CD14-positive monocyte (primary cell): ENCODE data around the gene XRCC4. TPM values are rescaled to one million over a fixed set of nuclear protein-coding genes. Genes with fewer than 3 reads are reported as not detected.
"Not testable (repeated sequence)": the region's sequence is repeated elsewhere in the genome, so short reads cannot be mapped to it uniquely, and the experiment has no call there.

Source experiments
- DNase-seq, 3 donors: peaks; one replicate each; pipeline ENCODE4 v3.0.0-alpha.2; 2011 to 2022
- H2AFZ ChIP-seq: 2 replicates; pipeline ENCODE4 v1.6.0; 2012; ENCODE audit warnings: mild to moderate bottlenecking, low read depth, low read length, inconsistent platforms; ENCODE audit not compliant: insufficient read depth, poor library complexity, severe bottlenecking
- H3K27ac ChIP-seq, 2 donors: 1 replicate in 1 of 2; 2 replicates in 1 of 2; pipeline ENCODE4 v1.5.1; 2012 to 2013; ENCODE audit warnings: low read length in 2 of 2, control low read depth in 1 of 2, inconsistent platforms in 1 of 2, low read depth in 1 of 2, mild to moderate bottlenecking in 1 of 2
- H3K27me3 ChIP-seq, 2 donors: one replicate each; pipeline versions ENCODE4 v1.6.0 to v1.6.1; 2011 to 2013; ENCODE audit warnings: low read length in 2 of 2; ENCODE audit not compliant: control insufficient read depth in 2 of 2, insufficient read depth in 2 of 2
- H3K36me3 ChIP-seq, 2 donors: replicated peaks in 1 of 2; 1 replicate in 1 of 2; 2 replicates in 1 of 2; pipeline versions ENCODE4 v1.5.1 to v1.6.1; 2012 to 2013; ENCODE audit warnings: low read length in 2 of 2, control low read depth in 1 of 2, inconsistent platforms in 1 of 2, mild to moderate bottlenecking in 1 of 2; ENCODE audit not compliant: insufficient read depth in 2 of 2, control insufficient read depth in 1 of 2
- H3K4me1 ChIP-seq, 2 donors: 1 replicate in 1 of 2; 2 replicates in 1 of 2; pipeline versions ENCODE4 v1.5.1 to v1.6.1; 2012 to 2013; ENCODE audit warnings: low read length in 2 of 2, control low read depth in 1 of 2, inconsistent platforms in 1 of 2, mild to moderate bottlenecking in 1 of 2, moderate library complexity in 1 of 2; ENCODE audit not compliant: insufficient read depth in 2 of 2, control insufficient read depth in 1 of 2
- H3K4me2 ChIP-seq: replicated peaks from 2 replicates; pipeline ENCODE3; 2012; ENCODE audit warnings: low read length, moderate library complexity, mild to moderate bottlenecking; ENCODE audit not compliant: poor library complexity, severe bottlenecking; ENCODE audit errors: extremely low read depth
- H3K4me3 ChIP-seq, 3 experiments: fragments of 200-600 bp in 1 of 3; sonication (generic) in 1 of 3; replicated peaks in 1 of 3; 1 replicate in 2 of 3; 2 replicates in 1 of 3; pipeline ENCODE4 v1.5.1; 2011 to 2013; ENCODE audit warnings: low read length in 3 of 3, mild to moderate bottlenecking in 3 of 3, control low read depth in 2 of 3, low read depth in 2 of 3, inconsistent platforms in 1 of 3, moderate library complexity in 1 of 3
- H3K79me2 ChIP-seq: 2 replicates; pipeline ENCODE4 v1.6.0; 2012; ENCODE audit warnings: mild to moderate bottlenecking, control low read depth, inconsistent platforms, low read length, moderate library complexity; ENCODE audit not compliant: insufficient read depth
- H3K9ac ChIP-seq: 2 replicates; pipeline ENCODE4 v1.6.0; 2017; ENCODE audit warnings: low read length, mild to moderate bottlenecking; ENCODE audit not compliant: insufficient read depth, poor library complexity, severe bottlenecking
- H3K9me3 ChIP-seq, 2 donors: replicated peaks in 1 of 2; 1 replicate in 1 of 2; 2 replicates in 1 of 2; pipeline versions ENCODE4 v1.5.1 to v1.6.1; 2012 to 2013; ENCODE audit warnings: low read length in 2 of 2, control low read depth in 1 of 2; ENCODE audit not compliant: control insufficient read depth in 1 of 2, insufficient read depth in 1 of 2
- H4K20me1 ChIP-seq: 2 replicates; pipeline ENCODE4 v1.6.0; 2012; ENCODE audit warnings: mild to moderate bottlenecking, low read length, control low read depth, moderate library complexity; ENCODE audit not compliant: insufficient read depth
- H3K27ac Mint-ChIP-seq, 7 donors: one replicate each; pipeline ENCODE4 v1.8.0; 2020; ENCODE audit warnings: mild to moderate bottlenecking in 7 of 7, mixed read lengths in 7 of 7, moderate library complexity in 6 of 7, inconsistent platforms in 2 of 7
- H3K27me3 Mint-ChIP-seq, 3 donors: one replicate each; pipeline ENCODE4 v1.8.0; 2021 to 2022; ENCODE audit warnings: low read depth in 3 of 3, mild to moderate bottlenecking in 3 of 3, mixed read lengths in 3 of 3, moderate library complexity in 3 of 3, inconsistent platforms in 1 of 3
- H3K36me3 Mint-ChIP-seq, 2 donors: one replicate each; pipeline ENCODE4 v1.8.0; 2020; ENCODE audit warnings: mixed read lengths in 2 of 2, inconsistent platforms in 1 of 2, mild to moderate bottlenecking in 1 of 2
- H3K4me1 Mint-ChIP-seq: one replicate; pipeline ENCODE4 v1.8.0; 2020; ENCODE audit warnings: mild to moderate bottlenecking, mixed read lengths
- H3K4me3 Mint-ChIP-seq, 2 donors: one replicate each; pipeline ENCODE4 v1.8.0; 2020; ENCODE audit warnings: mild to moderate bottlenecking in 2 of 2, mixed read lengths in 2 of 2, moderate library complexity in 1 of 2
- H3K9me3 Mint-ChIP-seq, 7 donors: one replicate each; pipeline ENCODE4 v1.8.0; 2020 to 2022; ENCODE audit warnings: mixed read lengths in 7 of 7, mild to moderate bottlenecking in 6 of 7, moderate library complexity in 6 of 7, inconsistent platforms in 2 of 7
- CTCF ChIP-seq: fragments of 200-600 bp; IDR thresholded peaks from one replicate; pipeline ENCODE4 v1.8.0; 2022; ENCODE audit warnings: antibody characterized with exemption, mild to moderate bottlenecking
- WGBS: methylation state at CpG from one replicate; pipeline ENCODE4 v1.1.5; 2013; ENCODE audit warnings: missing lambda C conversion rate; ENCODE audit not compliant: insufficient coverage; 5-methylcytosine and 5-hydroxymethylcytosine counted together
- intact Hi-C, 2 donors: fragments of 100-400 bp; cut with micrococcal nuclease; formaldehyde crosslinking; loops; one replicate each; pipeline versions ENCODE4 v1.15.0 to v1.15.1; 2023
- polyA plus RNA-seq, 3 donors: library from polyadenylated mRNA; depleted of rRNA in 1 of 3; unstranded in 2 of 3; stranded (reverse) in 1 of 3; fragments of 300-500 nt in 2 of 3; fragments of >200 nt in 1 of 3; fragmentation: Illumina TruSeq in 2 of 3; gene quantifications; 1 replicate in 2 of 3; 2 replicates in 1 of 3; pipeline ENCODE4 v1.2.3, GENCODE V29; 2012 to 2021

XRCC4 gene
- polyA plus RNA-seq, 3 donors, result 4.0 to 21.8 (median 16.3) TPM

GRCh38 chr5:83255268-83255667, 177.9 kb downstream of the XRCC4 start:
- intact Hi-C loops, result no loop called here
- no CpG with 5 or more reads among the region's 1 CpG for WGBS
- no peak for TF ChIP-seq CTCF
- no peak overlapping the region for H3K4me3 Mint-ChIP-seq
- H3K9me3 Mint-ChIP-seq, result peaks cover 0 to 4% (median 2%) of the 10 kb centered on the region in 7 donors
- Histone ChIP-seq H3K4me3 (no peak overlapping the region), H2AFZ (no peak overlapping the region), H4K20me1 (no peaks in the 10 kb centered on the region), H3K9ac (no peak overlapping the region), H3K79me2 (no peaks in the 10 kb centered on the region), H3K27ac (no peak overlapping the region), H3K9me3 (no peaks in the 10 kb centered on the region), H3K4me1 (peaks cover 7 to 16% of the 10 kb centered on the region in 2 donors), H3K4me2 (no peak overlapping the region), H3K27me3 (no peaks in the 10 kb centered on the region), H3K36me3 (no peaks in the 10 kb centered on the region)
- H3K36me3 Mint-ChIP-seq, result peaks cover 17 to 22% of the 10 kb centered on the region in 2 donors
- DNase-seq, result no peak
- peaks cover 15% of the 10 kb centered on the region for H3K4me1 Mint-ChIP-seq
- no peak overlapping the region for H3K27ac Mint-ChIP-seq
- H3K27me3 Mint-ChIP-seq, result peaks cover 0 to 2% (median 2%) of the 10 kb centered on the region in 3 donors

DNA sequence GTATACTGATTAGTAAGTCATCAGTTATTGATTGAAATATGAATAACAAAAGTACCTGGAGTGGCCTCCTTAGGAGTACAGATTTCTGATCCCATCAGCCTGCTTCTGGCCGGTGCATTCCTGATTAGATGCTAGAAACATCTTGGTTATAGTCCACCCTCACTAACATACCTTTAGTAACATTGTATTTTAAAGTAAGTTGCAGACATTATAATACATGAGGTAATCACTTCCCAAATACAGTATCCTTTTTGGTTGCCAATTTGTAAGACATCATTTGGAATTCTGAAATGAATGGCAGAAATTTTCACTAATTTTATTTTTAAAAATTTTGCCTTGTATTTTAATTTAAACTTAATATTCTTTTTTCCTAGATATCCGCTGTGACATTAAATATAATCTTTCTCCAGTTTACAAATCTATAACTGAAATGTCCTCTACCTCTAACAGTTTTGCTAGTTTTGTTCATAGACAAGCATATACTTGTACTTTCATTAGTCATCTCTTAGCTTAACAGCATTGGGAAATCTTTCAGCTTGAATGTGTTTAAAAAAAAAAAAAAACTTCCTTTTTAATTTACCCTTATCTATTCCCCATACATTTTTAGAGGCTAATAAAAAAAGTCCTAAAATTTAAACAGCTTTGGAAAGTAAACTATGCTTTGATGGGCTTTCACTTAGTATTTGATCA, 178.9 kb downstream of the XRCC4 start:
- no peaks in the 10 kb centered on the region for H3K36me3 ChIP-seq
- Mint-ChIP-seq H3K27ac (peak overlapping the region in 2 of 7 donors; percentile 35 to 50), H3K9me3 (peaks cover 0 to 4% (median 1%) of the 10 kb centered on the region in 7 donors), H3K4me1 (peaks cover 15% of the 10 kb centered on the region), H3K27me3 (peaks cover 0 to 2% (median 2%) of the 10 kb centered on the region in 3 donors), H3K4me3 (no peak overlapping the region), H3K36me3 (peaks cover 20 to 24% of the 10 kb centered on the region in 2 donors)
- H3K27ac ChIP-seq, result peak overlapping the region in 1 of 2 donors; percentile 7
- no CpG with 5 or more reads among the region's 2 CpGs for WGBS
- H4K20me1 ChIP-seq, result no peaks in the 10 kb centered on the region
- no peaks in the 10 kb centered on the region for H3K79me2 ChIP-seq
- H3K4me2 ChIP-seq, result no peak overlapping the region
- no peak overlapping the region for H2AFZ ChIP-seq
- H3K9ac ChIP-seq, result no peak overlapping the region
- DNase-seq, result peak; percentile 7 to 60 (median 39)
- no peak overlapping the region for H3K4me3 ChIP-seq
- no peak for TF ChIP-seq CTCF
- no peaks in the 10 kb centered on the region for H3K27me3 ChIP-seq
- peaks cover 7 to 16% of the 10 kb centered on the region in 2 donors for H3K4me1 ChIP-seq
- intact Hi-C loops, result no loop called here
- H3K9me3 ChIP-seq, result no peaks in the 10 kb centered on the region

DNA sequence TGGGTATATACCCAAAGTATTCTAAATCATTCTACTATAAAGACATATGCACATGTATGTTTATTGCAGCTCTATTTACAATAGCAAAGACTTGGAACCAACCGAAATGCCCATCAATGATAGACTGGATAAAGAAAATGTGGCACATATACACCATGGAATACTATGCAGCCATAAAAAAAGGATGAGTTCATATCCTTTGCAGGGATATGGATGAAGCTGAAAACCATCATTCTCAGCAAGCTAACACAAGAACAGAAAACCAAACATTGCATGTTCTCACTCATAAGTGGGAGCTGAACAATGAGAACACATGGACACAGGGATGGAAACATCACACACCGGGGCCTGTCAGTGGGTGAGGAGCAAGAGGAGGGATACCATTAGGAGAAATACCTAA, 180.3 kb downstream of the XRCC4 start:
- DNase-seq, H3K4me2 ChIP-seq, H3K4me3 Mint-ChIP-seq, H3K27ac ChIP-seq, H3K27me3 ChIP-seq, H2AFZ ChIP-seq, H3K9me3 ChIP-seq, H3K9ac ChIP-seq, intact Hi-C loops, H3K79me2 ChIP-seq, H3K36me3 ChIP-seq, H3K4me3 ChIP-seq, H4K20me1 ChIP-seq, H3K9me3 Mint-ChIP-seq, H3K27me3 Mint-ChIP-seq: not testable (repeated sequence)
- no CpG with 5 or more reads among the region's 2 CpGs for WGBS
- Mint-ChIP-seq H3K36me3 (peaks cover 21 to 25% of the 10 kb centered on the region in 2 donors), H3K27ac (peak overlapping the region in 1 of 7 donors; percentile 32), H3K4me1 (peaks cover 18% of the 10 kb centered on the region)
- peaks cover 7 to 16% of the 10 kb centered on the region in 2 donors for H3K4me1 ChIP-seq
